OCI-LY3 (cell line): ENCODE results near the gene C1orf122.

ENCODE experiments used
- CTCF ChIP-seq: fragments of 200-600, 300-600 bp; sonication (generic); IDR thresholded peaks from 2 replicates; pipeline ENCODE4 v1.5.1; 2014; ENCODE audit warnings: antibody characterized with exemption, low read length, low read depth
- EZH2phosphoT487 ChIP-seq: fragments of 200-600 bp; shearing (Covaris generic); IDR thresholded peaks from 2 replicates; pipeline ENCODE4 v1.6.1; 2018; ENCODE audit warnings: antibody characterized with exemption, mixed run types, low read depth

GRCh38 chr1:37765916-37766664 is 41.5 kb upstream of the C1orf122 start:
- TF ChIP-seq EZH2phosphoT487 (no peak), CTCF (peak; percentile 61)
